Measurements from ENCODE around the gene SELENOH.

The SELENOH gene

DNA sequence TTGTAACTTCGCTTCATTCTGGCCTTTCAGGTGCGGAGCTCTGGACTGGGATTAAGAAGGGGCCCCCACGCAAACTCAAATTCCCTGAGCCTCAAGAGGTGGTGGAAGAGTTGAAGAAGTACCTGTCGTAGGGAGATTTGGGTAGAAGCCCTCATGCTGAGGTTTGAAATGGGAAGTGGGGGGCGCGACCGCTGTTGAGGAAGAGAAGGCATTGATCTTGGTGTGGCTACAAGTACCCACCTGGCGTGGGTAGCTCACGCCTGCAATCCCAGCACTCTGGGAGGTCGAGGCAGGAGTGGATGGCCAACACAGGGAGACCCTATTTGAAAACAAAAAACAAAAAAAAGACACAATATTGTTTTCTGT, 779 bp downstream of the SELENOH start:
- Histone ChIP-seq H3K79me2 (ENCODE audit: low read length) (peaks cover 40% of the 10 kb centered on the region), H3K9me2 (replicated peaks; ENCODE audit: insufficient read depth, low read length) (no peaks in the 10 kb centered on the region), H3K27ac (ENCODE audit: low read length) (peak overlapping the region; percentile 70; the same call in 1 of the 2 replicates), H3K9me3 (replicated peaks; ENCODE audit: insufficient read depth, low read length) (no peaks in the 10 kb centered on the region), H3K4me1 (ENCODE audit: low read length) (0 out of 2 replicates have a peak, but pooled peaks cover 5% of the 10 kb centered on the region), H3K9ac (ENCODE audit: low read length) (peak overlapping the region; percentile 92), H2AFZ (ENCODE audit: low read length) (peak overlapping the region; percentile 55), H3F3A (ENCODE audit: insufficient read depth, low read length) (peaks cover 6% of the 10 kb centered on the region), H3K36me3 (replicated peaks; ENCODE audit: insufficient read depth, low read length) (peaks cover 4% of the 10 kb centered on the region), H3K27me3 (replicated peaks; ENCODE audit: insufficient read depth, low read length) (no peaks in the 10 kb centered on the region), H3K4me2 (ENCODE audit: low read depth, low read length) (peak overlapping the region; percentile 89), H4K20me1 (ENCODE audit: insufficient read depth, low read length) (no peaks in the 10 kb centered on the region), H3K4me3 (ENCODE audit: low read length) (peak overlapping the region; percentile 84)
- DNase-seq: no peak
- TF ChIP-seq EZH2phosphoT487 (IDR thresholded peaks at IDR 0.05; ENCODE audit: low read length) (no peak), EZH2 (optimal IDR thresholded peaks at IDR 0.05; ENCODE audit: low read depth, low read length) (no peak)
- TF ChIP-seq, protein P1, sequence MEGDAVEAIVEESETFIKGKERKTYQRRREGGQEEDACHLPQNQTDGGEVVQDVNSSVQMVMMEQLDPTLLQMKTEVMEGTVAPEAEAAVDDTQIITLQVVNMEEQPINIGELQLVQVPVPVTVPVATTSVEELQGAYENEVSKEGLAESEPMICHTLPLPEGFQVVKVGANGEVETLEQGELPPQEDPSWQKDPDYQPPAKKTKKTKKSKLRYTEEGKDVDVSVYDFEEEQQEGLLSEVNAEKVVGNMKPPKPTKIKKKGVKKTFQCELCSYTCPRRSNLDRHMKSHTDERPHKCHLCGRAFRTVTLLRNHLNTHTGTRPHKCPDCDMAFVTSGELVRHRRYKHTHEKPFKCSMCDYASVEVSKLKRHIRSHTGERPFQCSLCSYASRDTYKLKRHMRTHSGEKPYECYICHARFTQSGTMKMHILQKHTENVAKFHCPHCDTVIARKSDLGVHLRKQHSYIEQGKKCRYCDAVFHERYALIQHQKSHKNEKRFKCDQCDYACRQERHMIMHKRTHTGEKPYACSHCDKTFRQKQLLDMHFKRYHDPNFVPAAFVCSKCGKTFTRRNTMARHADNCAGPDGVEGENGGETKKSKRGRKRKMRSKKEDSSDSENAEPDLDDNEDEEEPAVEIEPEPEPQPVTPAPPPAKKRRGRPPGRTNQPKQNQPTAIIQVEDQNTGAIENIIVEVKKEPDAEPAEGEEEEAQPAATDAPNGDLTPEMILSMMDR (IDR thresholded peaks at IDR 0.05; ENCODE audit: low read length): no peak

DNA sequence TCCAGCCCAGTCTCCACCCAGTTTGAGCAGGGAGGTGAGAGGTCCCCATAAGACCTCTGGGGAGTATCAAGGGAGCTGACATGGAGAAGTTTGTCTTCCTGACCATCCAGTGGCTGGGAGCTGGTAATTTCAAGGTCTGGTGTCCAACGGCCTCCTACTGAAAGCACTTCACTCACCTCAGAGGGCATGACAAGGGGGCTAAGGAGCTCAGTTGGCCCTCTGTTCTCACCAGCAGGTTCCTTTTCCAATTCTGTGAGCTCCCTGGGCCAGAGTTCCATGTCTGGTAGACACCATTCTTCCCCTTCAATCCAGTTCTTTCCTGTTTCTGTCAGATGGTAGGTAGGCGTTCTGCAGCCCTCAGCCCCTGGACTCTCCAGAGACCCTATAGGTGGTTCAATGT, 3.1 kb downstream of the SELENOH start:
- H3K36me3 ChIP-seq (replicated peaks; ENCODE audit: insufficient read depth, low read length): peaks cover 4% of the 10 kb centered on the region; the same call in 1 of the 2 replicates

DNA sequence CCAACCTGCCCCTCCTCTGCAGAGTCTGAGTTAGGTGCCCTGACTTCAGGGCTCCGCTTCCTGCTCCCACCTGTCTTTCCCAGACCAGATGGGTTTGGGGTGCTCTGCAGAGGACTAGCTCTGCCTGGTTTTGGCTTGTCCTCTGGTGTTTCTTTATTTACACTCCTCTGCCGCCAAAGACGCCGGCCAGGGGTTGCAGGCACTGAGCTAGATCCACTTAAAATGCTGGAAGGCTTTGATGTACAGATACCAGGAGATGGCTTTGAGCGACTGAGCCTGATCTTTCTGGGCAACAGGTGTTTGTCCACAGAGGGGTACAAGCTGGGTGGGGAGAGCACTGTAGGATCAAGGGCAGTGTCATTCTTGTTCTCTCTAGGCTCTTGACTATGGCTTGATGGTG, 3.9 kb downstream of the SELENOH start:
- no peaks in the 10 kb centered on the region for H3K9me2 ChIP-seq (replicated peaks; ENCODE audit: insufficient read depth, low read length)
- no peak overlapping the region for H3K9ac ChIP-seq (ENCODE audit: low read length)
- peaks cover 4% of the 10 kb centered on the region; the same call in 1 of the 2 replicates for H3K36me3 ChIP-seq (replicated peaks; ENCODE audit: insufficient read depth, low read length)

More for the DNA sequence above, 3.1 kb downstream of the SELENOH start:
- Histone ChIP-seq H3K27ac (ENCODE audit: low read length) (no peak overlapping the region), H3F3A (ENCODE audit: insufficient read depth, low read length) (peaks cover 6% of the 10 kb centered on the region; the same call in 1 of the 2 replicates), H3K4me1 (ENCODE audit: low read length) (0 out of 2 replicates have a peak, but pooled peaks cover 5% of the 10 kb centered on the region), H3K9me3 (replicated peaks; ENCODE audit: insufficient read depth, low read length) (no peaks in the 10 kb centered on the region), H3K4me2 (ENCODE audit: low read depth, low read length) (no peak overlapping the region), H3K79me2 (ENCODE audit: low read length) (peaks cover 26% of the 10 kb centered on the region), H3K9ac (ENCODE audit: low read length) (no peak overlapping the region), H3K27me3 (replicated peaks; ENCODE audit: insufficient read depth, low read length) (no peaks in the 10 kb centered on the region), H2AFZ (ENCODE audit: low read length) (no peak overlapping the region), H3K9me2 (replicated peaks; ENCODE audit: insufficient read depth, low read length) (no peaks in the 10 kb centered on the region), H4K20me1 (ENCODE audit: insufficient read depth, low read length) (no peaks in the 10 kb centered on the region), H3K4me3 (ENCODE audit: low read length) (no peak overlapping the region)
- TF ChIP-seq EZH2 (optimal IDR thresholded peaks at IDR 0.05; ENCODE audit: low read depth, low read length): no peak
- TF ChIP-seq, protein P1 (IDR thresholded peaks at IDR 0.05; ENCODE audit: low read length): no peak
- no peak for TF ChIP-seq EZH2phosphoT487 (IDR thresholded peaks at IDR 0.05; ENCODE audit: low read length)
- DNase-seq: no peak

More for the DNA sequence above, 3.9 kb downstream of the SELENOH start:
- H3K79me2 ChIP-seq (ENCODE audit: low read length): peaks cover 26% of the 10 kb centered on the region
- no peak overlapping the region for H3K4me3 ChIP-seq (ENCODE audit: low read length)
- H4K20me1 ChIP-seq (ENCODE audit: insufficient read depth, low read length): no peaks in the 10 kb centered on the region
- peaks cover 6% of the 10 kb centered on the region; the same call in 1 of the 2 replicates for H3F3A ChIP-seq (ENCODE audit: insufficient read depth, low read length)
- 0 out of 2 replicates have a peak, but pooled peaks cover 5% of the 10 kb centered on the region for H3K4me1 ChIP-seq (ENCODE audit: low read length)
- H3K27me3 ChIP-seq (replicated peaks; ENCODE audit: insufficient read depth, low read length): no peaks in the 10 kb centered on the region
- H3K4me2 ChIP-seq (ENCODE audit: low read depth, low read length): no peak overlapping the region
- TF ChIP-seq EZH2 (optimal IDR thresholded peaks at IDR 0.05; ENCODE audit: low read depth, low read length): no peak
- TF ChIP-seq, protein P1 (IDR thresholded peaks at IDR 0.05; ENCODE audit: low read length): no peak
- no peak for TF ChIP-seq EZH2phosphoT487 (IDR thresholded peaks at IDR 0.05; ENCODE audit: low read length)
- no peak overlapping the region for H3K27ac ChIP-seq (ENCODE audit: low read length)
- no peak for DNase-seq
- no peak overlapping the region for H2AFZ ChIP-seq (ENCODE audit: low read length)
- H3K9me3 ChIP-seq (replicated peaks; ENCODE audit: insufficient read depth, low read length): no peaks in the 10 kb centered on the region
